GM12891 (cell line): ENCODE data around the gene RBM19.

Experiments used
- POLR2A ChIP-seq: IDR thresholded peaks from 2 replicates; pipeline ENCODE4 v1.6.1; 2011; ENCODE audit warnings: low read depth, low read length, control low read depth
- POLR2AphosphoS5 ChIP-seq: IDR thresholded peaks from 2 replicates; pipeline ENCODE4 v1.6.1; 2011; ENCODE audit warnings: low read depth, low read length, control low read depth
- POU2F2 ChIP-seq: IDR thresholded peaks from 2 replicates; pipeline ENCODE4 v1.6.1; 2011; ENCODE audit warnings: low read depth, mild to moderate bottlenecking, control low read depth, low read length, moderate library complexity
- SPI1 ChIP-seq: IDR thresholded peaks from 2 replicates; pipeline ENCODE4 v1.6.1; 2011; ENCODE audit warnings: low read depth, low read length, control low read depth
- TAF1 ChIP-seq: IDR thresholded peaks from 2 replicates; pipeline ENCODE4 v1.6.1; 2011; ENCODE audit warnings: low read depth, low read length, control low read depth

DNA sequence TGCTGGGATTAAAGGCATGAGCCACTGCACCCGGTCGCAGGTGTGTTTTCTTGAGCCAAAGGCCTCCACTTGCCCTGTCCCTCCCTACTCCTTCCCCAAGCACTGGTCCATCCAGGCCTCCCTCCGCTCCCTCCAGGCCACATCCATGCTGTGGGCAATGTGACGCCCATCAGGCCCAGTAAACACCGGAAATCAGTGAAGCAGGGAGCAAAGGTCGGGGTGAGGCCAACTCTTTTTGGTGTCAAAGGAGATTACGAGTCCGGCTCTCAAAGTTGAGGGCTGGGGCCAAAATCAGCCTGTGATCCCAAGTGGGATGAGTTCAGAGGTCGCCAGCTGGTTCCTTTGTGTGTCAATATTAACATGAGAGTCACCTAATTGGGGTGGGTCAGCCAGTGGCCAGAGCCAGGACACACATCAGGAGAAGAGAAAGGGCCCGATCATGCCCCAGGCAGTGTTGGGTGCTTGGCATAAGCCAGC lies 195.7 kb downstream of the RBM19 start:
- TF ChIP-seq TAF1 (no peak), POLR2A (no peak), POLR2AphosphoS5 (no peak), SPI1 (no peak), POU2F2 (no peak)
